Activated naive CD4-positive, alpha-beta T cell treated with Interleukin-2 at 50 U/mL for 16 hours (primary cell): ENCODE results near the gene RTN4RL1.

Experiments
- DNase-seq: peaks from one replicate; pipeline ENCODE4 v3.0.0-alpha.2; 2020

The RTN4RL1 gene

GRCh38 chr17:1945621-1946020 lies 79.5 kb downstream of the RTN4RL1 start:
- DNase-seq: no peak

- DNase-seq: no peak
Observed at GRCh38 chr17:1943436-1943831, 81.7 kb downstream of the RTN4RL1 start.

GRCh38 chr17:1942666-1943435 lies 82.3 kb downstream of the RTN4RL1 start:
- DNase-seq: no peak

- DNase-seq: no peak
Observed at GRCh38 chr17:1942066-1942365, 83.1 kb downstream of the RTN4RL1 start.

GRCh38 chr17:1941272-1942065 lies 83.7 kb downstream of the RTN4RL1 start:
- no peak for DNase-seq

GRCh38 chr17:1940810-1941185 lies 84.3 kb downstream of the RTN4RL1 start:
- no peak for DNase-seq

- DNase-seq: no peak
Observed at GRCh38 chr17:1939981-1940809, 84.9 kb downstream of the RTN4RL1 start.

- DNase-seq: no peak
Observed at GRCh38 chr17:1937461-1937860, 87.7 kb downstream of the RTN4RL1 start.

- DNase-seq: no peak
Observed at GRCh38 chr17:1936766-1937165, 88.4 kb downstream of the RTN4RL1 start.

GRCh38 chr17:1934901-1935300 lies 90.2 kb downstream of the RTN4RL1 start:
- no peak for DNase-seq

GRCh38 chr17:1933875-1934715 lies 91.0 kb downstream of the RTN4RL1 start:
- no peak for DNase-seq

- DNase-seq: no peak
Observed at GRCh38 chr17:1931844-1932579, 93.1 kb downstream of the RTN4RL1 start.

- DNase-seq: no peak
Observed at GRCh38 chr17:1930337-1930645, 94.8 kb downstream of the RTN4RL1 start.

- no peak for DNase-seq
Observed at GRCh38 chr17:1928976-1929375, 96.2 kb downstream of the RTN4RL1 start.

- no peak for DNase-seq
Observed at GRCh38 chr17:1920948-1921351, 104.2 kb downstream of the RTN4RL1 start.

GRCh38 chr17:1919201-1919600 lies 105.9 kb downstream of the RTN4RL1 start:
- no peak for DNase-seq

- DNase-seq: no peak
Observed at GRCh38 chr17:1918346-1919162, 106.6 kb downstream of the RTN4RL1 start.

GRCh38 chr17:1916963-1917715 lies 108.0 kb downstream of the RTN4RL1 start:
- no peak for DNase-seq

- DNase-seq: no peak
Observed at GRCh38 chr17:1916316-1916715, 108.8 kb downstream of the RTN4RL1 start.

GRCh38 chr17:1915889-1916288 lies 109.2 kb downstream of the RTN4RL1 start:
- DNase-seq: no peak
